ENCODE data around the gene GLT1D1.

DNA sequence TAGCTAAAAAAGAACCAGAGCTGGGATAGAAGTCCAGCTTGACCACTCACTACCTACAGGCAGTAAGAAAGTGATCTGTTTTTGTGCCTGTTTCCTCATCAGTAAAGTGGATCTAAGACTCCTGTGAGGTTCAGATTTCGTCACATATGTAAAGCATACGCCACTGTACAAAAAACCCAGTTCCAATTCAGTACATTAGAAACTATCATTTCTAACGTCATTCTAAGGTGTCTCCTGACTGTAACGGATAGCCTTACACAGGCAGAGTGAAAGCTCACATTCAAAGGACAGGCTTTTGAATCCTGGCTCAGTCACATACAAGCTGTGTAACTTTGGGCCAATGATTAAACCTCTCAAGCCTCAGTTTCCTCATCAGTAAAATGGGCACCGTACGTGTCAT lies 33.0 kb upstream of the GLT1D1 start:
- TF ChIP-seq, protein P1, sequence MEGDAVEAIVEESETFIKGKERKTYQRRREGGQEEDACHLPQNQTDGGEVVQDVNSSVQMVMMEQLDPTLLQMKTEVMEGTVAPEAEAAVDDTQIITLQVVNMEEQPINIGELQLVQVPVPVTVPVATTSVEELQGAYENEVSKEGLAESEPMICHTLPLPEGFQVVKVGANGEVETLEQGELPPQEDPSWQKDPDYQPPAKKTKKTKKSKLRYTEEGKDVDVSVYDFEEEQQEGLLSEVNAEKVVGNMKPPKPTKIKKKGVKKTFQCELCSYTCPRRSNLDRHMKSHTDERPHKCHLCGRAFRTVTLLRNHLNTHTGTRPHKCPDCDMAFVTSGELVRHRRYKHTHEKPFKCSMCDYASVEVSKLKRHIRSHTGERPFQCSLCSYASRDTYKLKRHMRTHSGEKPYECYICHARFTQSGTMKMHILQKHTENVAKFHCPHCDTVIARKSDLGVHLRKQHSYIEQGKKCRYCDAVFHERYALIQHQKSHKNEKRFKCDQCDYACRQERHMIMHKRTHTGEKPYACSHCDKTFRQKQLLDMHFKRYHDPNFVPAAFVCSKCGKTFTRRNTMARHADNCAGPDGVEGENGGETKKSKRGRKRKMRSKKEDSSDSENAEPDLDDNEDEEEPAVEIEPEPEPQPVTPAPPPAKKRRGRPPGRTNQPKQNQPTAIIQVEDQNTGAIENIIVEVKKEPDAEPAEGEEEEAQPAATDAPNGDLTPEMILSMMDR (IDR thresholded peaks at IDR 0.05; ENCODE audit: borderline replicate concordance, extremely low read depth, low read length, poor library complexity, severe bottlenecking), result no peak
- TF ChIP-seq EZH2 (IDR thresholded peaks at IDR 0.05; ENCODE audit: borderline replicate concordance, low read depth, low read length, severe bottlenecking), result no peak

Measured in DND-41 (cell line).